HG03575 (cell line): ENCODE measurements around the gene NHERF2.

Source experiments
- ATAC-seq: cut with Tn5 transposase; IDR thresholded peaks from one replicate; pipeline ENCODE4 v1.9.1; 2021; ENCODE audit not compliant: unreplicated experiment, insufficient number of reproducible peaks, low FRiP score; ENCODE audit errors: extremely low read depth

The NHERF2 gene

DNA sequence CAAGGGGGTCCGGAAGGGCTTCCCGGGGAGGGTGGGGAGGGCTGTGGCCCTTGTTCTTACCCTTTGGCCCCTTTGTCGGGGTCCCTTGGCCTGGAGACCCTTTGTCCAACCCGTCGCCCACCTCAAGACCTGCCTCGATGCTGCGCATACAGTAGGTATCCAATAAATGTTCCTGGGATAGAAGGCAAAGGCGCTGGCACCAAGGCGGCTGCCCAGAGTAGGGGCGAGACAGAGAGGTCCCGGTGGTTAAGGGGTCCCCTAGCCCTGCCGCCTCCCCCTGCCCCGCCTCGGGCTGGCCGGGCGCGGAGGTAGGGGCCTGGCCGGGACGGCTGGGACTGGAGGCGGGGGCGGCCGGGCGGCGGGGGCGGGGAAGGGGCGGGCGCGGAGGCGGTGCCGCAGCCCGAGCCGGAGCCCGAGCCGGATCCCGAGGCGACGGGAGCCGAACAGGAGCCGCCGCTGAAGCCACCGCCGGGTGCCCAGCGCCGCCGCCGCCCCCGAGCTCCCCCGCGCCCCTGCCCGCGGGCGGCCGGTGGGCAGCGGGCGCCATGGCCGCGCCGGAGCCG is at the start of gene NHERF2:
TSS of gene NHERF2 (plus strand) at position 442 of the 563 bp plus-strand sequence. CDS start at position 546, 104 bp downstream.
- no peak for ATAC-seq

DNA sequence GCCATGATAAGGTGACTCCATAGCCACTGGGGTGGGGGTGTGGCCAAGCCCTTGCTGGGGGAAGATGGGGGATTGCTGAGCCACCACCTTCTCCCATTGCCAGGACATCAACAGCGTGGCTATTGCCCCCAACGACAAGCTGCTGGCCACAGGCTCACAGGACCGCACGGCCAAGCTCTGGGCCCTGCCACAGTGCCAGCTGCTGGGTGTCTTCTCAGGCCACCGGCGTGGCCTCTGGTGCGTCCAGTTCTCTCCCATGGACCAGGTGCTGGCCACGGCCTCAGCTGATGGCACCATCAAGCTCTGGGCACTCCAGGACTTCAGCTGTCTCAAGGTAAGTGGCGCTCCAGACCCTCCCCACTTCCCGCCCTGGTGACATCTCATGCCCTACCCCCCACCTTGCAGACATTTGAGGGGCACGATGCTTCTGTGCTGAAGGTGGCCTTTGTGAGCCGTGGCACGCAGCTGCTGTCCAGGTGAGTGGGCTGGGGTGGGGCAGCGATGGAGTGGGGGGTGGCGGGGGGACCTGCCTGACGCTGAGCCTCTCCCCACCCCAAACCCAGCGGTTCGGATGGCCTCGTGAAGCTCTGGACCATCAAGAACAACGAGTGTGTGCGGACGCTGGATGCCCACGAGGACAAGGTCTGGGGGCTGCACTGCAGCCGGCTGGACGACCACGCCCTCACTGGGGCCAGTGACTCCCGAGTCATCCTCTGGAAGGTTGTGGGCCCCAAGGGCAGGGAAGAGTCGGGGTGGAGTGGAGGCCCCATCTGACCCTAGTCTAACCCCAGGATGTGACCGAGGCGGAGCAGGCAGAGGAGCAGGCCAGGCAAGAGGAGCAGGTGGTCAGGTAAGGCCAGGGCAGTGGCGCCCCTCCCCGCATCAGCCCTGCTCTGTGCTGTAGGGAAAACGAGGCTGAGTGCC is 49.5 kb upstream of the NHERF2 start:
- no peak for ATAC-seq

DNA sequence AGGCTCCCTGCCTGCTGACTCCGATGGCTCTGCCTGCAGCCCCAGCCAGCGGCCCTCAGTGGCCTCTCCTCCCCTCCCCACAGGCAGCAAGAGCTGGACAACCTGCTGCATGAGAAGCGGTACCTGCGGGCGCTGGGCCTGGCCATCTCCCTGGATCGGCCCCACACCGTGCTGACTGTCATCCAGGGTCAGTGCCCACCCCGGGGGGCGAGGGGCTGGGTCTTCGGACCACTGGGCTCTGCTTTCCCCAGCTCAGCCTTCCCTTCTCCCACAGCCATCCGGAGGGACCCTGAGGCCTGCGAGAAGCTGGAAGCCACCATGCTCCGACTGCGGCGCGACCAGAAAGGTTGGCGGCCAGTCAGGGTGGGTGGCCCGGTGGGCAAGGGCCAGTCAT is 48.8 kb upstream of the NHERF2 start:
- ATAC-seq: no peak

DNA sequence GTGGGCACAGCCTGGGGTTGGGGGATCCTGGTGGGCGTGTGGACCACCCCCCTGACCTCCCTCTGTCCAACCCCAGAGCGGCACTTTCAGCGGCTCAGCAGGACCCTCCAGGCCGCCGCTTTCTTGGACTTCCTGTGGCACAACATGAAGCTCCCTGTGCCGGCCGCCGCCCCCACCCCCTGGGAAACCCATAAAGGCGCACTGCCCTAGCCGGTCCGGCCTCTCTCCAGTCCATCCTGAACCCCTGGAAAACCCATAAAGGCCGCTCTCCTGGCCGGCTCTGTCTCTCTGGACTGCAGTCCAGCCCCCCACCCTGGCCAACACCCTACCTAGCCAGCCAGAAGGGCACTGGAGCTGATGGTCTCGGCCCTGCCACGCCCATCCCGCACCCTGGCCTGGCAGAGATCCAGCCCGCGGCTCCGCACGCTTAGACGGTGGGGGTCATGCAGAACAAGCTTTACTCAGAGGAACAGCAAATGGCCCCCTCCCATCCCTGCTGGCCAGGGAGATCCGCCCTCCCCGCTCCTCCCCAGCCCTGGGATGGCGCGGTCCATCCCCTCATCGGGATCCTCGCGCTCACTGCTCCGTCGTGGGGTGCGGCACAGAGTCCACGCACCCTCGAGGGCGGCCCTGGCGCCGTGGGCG is 48.1 kb upstream of the NHERF2 start:
- no peak for ATAC-seq

DNA sequence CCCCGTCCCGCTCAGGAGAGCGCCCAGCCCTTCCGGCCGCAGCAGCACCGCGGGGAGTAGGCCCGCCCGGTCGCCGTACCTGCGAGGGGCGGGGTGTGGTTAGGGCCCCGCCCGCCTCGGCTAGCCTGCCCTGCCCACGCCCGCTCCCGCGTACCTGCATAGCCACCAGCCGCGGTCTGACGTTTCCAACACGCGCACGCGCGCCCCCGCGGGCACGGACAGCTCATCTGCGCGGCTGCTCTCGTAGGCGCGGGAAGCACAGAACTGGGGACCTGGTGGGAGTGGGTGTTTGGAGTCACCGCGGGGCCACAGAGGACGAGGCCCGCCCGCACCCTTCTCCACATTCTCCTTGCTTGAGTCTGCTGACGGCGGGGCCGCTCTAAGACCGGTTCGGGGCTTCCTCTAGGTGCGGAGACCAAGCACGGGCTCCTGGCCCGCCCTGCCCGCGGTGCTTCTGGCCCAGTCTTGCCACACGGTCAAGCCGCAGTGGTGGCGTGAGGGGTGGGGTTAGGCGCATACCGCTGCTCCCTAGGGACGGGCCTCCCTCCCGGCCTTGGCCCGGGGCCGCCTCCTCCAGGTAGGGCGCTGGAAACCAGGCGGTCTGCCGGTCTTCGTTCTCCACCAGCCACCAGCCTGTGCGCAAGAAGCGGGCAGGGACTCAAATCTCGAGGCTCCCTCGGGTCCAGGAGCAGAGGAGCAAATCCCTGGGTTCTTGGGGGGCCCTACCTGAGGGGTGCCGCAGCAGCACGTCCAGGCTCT is 47.3 kb upstream of the NHERF2 start:
- no peak for ATAC-seq

DNA sequence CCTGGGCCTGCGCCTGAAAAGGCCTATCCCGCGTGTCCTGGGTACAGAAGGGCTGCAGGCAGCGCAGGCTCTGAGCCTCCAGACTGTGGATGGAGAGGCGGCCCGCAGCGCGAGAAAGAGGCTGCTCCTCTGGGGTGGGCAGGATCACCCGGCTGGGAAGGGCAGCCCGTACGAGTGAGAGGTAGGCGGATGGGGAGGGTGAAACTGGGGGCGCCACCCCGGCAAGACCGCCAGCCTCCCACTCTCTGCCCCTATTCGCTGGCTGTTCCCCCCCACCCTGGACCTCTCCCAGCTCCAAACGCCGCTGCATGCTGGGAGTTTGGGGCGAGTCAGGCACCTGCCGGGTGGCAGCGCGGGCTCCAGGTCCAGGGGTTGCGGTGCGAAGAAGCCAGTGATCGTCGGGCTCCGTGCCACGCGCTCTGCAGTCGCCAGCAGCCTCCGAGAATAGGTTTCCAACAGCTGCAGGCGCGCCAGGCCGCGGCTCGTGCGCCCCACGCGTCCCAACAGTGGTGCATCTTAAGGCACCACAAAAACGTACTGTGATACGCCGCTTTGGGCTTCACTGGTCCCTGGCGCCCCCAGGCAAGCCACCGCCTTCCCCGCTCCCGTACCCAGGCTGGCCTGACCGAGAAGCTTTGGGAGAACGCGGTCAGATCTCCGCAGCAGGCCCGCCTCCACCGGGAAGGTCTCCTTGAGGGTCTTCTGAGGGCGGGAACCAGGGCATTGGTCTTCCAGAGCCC is 46.5 kb upstream of the NHERF2 start:
- no peak for ATAC-seq

DNA sequence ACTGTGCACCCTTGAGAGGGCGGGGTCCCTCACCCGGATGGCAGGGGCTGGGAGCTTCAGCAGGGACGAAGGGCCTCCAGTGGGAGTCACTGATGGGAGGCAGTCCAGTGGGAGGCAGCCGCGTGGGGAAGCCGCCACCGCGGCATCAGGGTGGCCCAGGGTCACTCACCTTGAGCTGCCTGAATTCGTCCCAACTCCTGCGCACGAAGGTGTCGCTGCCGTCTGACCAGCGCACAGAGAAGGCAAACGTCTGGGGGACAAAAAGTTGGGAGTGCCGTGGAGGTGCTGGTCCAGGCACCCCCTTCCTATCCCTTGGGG is 46.0 kb upstream of the NHERF2 start:
- ATAC-seq: no peak

DNA sequence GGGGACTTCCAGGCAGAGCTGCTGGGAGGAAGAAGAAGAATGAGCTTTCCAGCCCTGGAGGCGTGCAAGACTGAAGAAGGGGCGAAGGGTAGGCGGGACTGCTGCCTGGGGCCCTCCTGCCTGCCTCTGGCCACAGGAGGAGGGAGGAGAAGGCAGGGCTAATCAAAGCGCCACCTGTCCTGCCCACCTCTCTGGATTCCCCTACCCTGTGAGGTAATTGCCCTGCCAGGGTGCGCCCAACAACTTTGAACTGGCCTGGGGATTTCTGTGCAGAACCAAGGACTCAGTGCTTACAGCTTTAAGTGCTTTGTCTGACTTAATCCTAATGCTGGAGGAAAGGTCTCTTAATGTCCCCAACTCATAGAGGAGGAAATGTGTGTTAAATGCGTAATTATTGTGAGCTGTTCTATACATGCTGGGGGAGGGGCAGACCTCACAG is 45.3 kb upstream of the NHERF2 start, which contains the start of gene NOXO1:
TSS of gene NOXO1 (minus strand) at position 72 of the 439 bp plus-strand sequence. CDS start 290 bp downstream, outside the sequence.
- ATAC-seq: no peak

DNA sequence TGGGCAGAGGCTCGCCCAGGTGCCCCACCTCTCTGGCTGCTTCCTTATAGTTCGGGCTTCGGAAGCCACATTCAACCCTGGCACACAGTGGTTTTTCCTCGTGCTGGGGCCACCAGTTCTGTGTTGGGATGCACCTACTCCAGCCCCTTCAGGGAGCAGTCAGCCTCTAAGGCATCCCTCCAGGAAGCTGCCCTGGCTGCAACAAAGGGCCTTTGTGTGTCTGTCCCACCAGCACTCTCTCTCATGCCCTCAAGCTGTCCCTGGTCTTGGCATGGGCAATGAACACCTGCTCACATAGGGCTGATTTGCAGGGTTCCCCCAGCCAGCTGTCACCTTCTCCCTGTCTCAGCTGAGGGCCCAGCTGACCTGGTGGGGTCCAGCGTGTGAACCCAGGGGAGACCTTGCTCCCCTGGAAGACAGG is 44.7 kb upstream of the NHERF2 start:
- ATAC-seq: no peak

DNA sequence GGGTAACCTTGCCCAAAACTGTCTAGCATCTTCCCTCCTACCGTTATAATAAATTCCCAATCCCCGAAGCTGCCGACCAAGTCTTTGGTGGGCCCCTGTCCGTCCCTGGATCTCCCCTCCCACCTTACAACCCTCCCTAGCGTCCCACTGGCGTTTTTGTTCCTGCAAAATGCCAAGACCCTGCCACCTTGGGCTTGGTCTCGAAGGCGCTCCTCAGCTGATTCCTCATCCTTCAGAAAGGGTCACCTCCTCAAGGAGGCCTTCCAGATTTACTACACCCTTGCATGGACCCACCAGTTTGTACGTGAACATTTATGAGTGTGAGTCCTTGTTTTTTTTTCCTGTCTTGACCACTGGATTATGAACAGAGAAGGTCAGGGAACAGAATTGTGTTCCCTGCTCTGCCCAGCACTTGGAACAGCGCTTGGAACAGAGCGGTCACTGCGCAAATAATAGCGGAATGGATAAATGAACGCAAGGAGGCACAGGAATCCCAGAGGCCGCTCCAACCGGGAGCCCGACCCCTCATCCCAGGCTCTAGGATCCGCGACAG is 43.6 kb upstream of the NHERF2 start:
- no peak for ATAC-seq

DNA sequence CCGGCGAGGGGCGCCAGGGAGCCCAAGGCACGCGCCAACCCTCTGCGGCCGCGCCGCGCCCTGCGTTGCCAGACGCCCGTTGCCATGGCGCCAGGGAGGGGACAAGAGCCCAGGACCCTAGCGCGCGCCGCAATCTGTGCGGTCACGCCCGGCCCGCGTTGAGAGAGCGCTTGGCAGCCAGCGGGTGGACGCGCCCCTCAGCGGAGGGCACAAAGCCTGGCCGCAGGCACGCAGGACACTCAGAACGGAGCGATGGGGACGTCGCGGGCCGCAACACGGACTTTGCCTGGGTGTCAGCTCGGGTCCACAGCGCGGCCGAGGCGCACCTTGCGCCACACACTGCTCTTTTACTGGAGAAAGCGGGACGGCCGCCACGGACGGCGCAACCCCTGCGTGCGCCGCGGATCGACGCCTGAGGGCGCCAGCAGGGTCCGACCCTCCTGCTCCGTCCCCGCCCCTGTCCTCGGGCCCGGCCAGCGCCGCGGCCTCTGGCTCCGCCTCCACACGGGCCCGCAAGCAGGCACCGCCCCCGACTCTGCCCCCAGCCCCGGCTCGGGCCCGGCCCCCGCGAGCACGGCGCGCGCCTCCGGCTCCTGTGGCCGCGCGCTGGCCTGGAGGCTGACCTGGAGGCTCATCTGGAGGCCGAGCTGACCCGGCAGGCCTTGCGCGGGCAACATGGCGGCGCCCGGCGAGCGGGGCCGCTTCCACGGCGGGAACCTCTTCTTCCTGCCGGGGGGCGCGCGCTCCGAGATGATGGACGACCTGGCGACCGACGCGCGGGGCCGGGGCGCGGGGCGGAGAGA is 43.0 kb upstream of the NHERF2 start, which contains the start of gene GFER:
TSS of gene GFER (plus strand) at position 650 of the 803 bp plus-strand sequence. CDS start at position 676, 26 bp downstream.
- no peak for ATAC-seq

DNA sequence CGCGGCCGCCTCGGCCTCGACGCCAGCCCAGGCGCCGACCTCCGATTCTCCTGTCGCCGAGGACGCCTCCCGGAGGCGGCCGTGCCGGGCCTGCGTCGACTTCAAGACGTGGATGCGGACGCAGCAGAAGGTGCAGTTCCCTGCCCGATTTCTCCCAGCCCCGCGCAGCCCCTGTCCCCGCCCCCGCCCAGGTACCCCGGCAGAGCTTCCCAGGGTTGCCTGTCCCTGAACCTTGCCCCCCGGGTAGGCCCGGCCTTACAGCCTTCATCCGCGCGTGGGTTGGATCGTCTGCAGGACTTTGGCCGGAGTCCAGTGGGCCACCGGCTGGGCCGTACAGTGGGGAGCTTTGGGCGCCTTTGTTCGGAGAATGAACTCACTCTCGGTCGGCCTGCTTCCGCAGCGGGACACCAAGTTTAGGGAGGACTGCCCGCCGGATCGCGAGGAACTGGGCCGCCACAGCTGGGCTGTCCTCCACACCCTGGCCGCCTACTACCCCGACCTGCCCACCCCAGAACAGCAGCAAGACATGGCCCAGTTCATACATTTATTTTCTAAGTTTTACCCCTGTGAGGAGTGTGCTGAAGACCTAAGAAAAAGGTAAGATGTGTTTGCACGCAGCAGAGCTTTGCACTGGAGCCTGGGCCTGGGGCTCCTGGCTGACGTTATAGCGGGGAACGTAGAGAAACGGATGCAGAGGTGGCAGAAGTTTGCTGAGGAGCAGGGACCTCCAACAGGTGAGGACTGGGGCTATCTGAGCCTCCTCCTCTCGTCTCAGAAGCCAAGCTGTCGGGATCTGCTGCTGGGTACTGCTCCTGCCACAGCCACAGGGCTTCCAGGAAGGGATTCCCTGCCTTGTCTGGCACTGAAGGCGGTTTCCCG is 42.1 kb upstream of the NHERF2 start:
- ATAC-seq: no peak

DNA sequence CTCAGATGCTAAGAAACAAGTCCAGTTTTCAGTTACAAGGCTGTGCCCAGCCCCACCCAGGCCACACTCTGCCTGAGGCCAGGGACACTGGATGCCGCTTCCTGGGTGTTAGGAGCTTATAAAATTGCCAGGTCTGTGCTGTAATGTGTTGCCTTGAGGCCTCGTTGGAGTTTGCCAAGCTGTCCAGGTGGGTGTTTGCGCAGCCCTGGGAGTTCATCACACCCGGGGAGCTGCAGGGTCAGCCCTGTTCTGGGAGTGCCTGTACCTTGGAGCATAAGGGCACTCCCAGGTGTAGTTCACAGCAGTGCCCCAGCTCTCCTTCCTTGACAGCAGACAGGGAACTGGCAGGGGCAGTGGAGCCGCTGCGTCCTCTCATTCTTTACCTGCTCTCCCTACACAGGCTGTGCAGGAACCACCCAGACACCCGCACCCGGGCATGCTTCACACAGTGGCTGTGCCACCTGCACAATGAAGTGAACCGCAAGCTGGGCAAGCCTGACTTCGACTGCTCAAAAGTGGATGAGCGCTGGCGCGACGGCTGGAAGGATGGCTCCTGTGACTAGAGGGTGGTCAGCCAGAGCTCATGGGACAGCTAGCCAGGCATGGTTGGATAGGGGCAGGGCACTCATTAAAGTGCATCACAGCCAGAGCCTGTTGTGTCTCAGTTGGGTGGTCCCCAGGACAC is 41.1 kb upstream of the NHERF2 start:
- ATAC-seq: no peak

DNA sequence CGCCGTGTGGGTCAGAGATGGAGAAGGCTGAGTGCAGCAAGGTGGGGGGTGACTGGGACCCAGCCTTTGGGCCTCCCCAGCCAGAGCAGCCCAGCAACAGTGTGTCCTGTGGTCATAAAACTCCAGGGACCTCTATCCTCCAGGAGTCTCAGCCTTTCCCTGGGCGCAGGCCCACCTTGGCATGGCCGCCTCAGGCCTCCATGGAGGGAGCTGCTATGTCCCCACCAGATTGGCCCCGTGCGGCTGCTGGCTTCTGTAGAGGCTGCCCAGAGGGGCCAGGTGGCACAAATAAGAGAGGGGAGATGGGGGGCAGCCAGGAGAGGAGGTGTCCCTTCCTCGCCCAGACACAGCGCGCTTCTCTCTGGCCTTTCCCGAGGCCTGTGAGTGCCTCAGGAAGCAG is 39.5 kb upstream of the NHERF2 start:
- no peak for ATAC-seq

DNA sequence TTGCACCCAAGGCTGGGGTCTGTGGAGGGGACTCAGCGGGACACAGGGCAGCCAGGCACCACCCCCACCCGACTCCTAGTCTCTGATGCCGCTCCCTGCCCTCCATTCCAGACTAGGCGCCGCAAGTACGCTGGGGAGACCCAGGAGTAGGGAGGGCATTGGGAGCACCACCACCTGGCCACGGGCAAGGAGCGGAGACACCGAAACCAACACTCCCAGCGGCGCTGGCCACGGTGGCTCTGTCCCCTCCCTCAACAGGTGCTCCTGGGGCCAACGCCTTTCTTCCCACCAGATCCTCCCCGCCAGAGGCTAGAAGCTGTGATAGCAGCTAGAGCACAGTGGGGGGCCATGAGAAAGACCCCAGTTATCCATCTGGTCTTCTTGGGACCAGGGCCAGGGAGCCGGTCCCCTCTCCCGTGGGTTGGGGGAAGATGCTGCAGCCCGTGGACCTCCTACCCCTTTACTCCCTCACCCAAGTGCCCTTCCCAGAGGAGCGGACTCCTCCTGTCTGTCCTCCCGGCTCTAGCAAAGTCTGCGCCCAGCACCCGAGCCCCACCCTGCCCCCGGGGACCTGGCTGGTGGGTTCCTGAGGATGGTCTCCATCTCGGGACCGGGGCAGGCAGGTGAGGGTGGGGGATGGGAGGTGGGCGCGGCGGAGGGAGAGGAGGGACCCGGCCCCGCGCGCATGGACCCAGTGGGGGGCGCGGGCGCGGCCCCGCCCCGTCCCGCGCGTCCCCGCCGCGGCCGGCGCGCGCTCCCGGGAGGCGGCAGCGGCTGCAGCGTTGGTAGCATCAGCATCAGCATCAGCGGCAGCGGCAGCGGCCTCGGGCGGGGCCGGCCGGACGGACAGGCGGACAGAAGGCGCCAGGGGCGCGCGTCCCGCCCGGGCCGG is 37.2 kb upstream of the NHERF2 start, which contains the start of gene SYNGR3:
TSS of gene SYNGR3 (plus strand) at position 762 of the 892 bp plus-strand sequence. CDS start 133 bp downstream, outside the sequence.
- ATAC-seq: no peak
